ENCODE data around the gene PTPRA. TPM values are rescaled to one million over a fixed set of nuclear protein-coding genes. Genes with fewer than 3 reads are reported as not detected.
A peak's percentile ranks its signal among the peaks of the same experiment; 100 is the strongest.

The PTPRA gene
- total and polyA plus RNA-seq, 2 of the 13 experiments (the other 11 are each of a cell fraction or from before 2014, with no cell fraction given), result 47.2 to 127 TPM

GRCh38 chr20:3080939-3081388 is 207.7 kb downstream of the PTPRA start (continued):
- no peak for TF ChIP-seq MIXL1 (CRISPR knock-in tag; IDR thresholded peaks at IDR 0.05)
- no peak for TF ChIP-seq NFE2 (CRISPR knock-in tag; IDR thresholded peaks at IDR 0.05)
- TF ChIP-seq MYC (CRISPR knock-in tag; IDR thresholded peaks at IDR 0.05; ENCODE audit: borderline replicate concordance), result 0 out of 2 replicates have a peak, but pooled peaks have one; percentile 13
- TF ChIP-seq MTF1 (CRISPR knock-in tag; IDR thresholded peaks at IDR 0.05), result no peak
- TF ChIP-seq ATF5 (CRISPR knock-in tag; IDR thresholded peaks at IDR 0.05; ENCODE audit: low read depth), result no peak
- no peak for TF ChIP-seq ZNF512 (CRISPR knock-in tag; IDR thresholded peaks at IDR 0.05)
- no peak for TF ChIP-seq IKZF5 (CRISPR knock-in tag; IDR thresholded peaks at IDR 0.05)
- no peak for TF ChIP-seq MLXIP (CRISPR knock-in tag; IDR thresholded peaks at IDR 0.05; ENCODE audit: borderline replicate concordance)
- no peak for TF ChIP-seq ZNF18 (CRISPR knock-in tag; IDR thresholded peaks at IDR 0.05; ENCODE audit: insufficient replicate concordance)
- no peak for TF ChIP-seq PRMT3 (CRISPR knock-in tag; IDR thresholded peaks at IDR 0.05; ENCODE audit: borderline replicate concordance, low read depth)
- TF ChIP-seq NKX3-1 (CRISPR knock-in tag; IDR thresholded peaks at IDR 0.05), result no peak
- TF ChIP-seq EHMT2 (IDR thresholded peaks at IDR 0.05; ENCODE audit: borderline replicate concordance, low read depth, low read length), result no peak
- no peak for TF ChIP-seq PHF21A (CRISPR knock-in tag; IDR thresholded peaks at IDR 0.05)
- no peak for TF ChIP-seq TBP (CRISPR knock-in tag; IDR thresholded peaks at IDR 0.05)
- TF ChIP-seq NR0B2 (CRISPR knock-in tag; IDR thresholded peaks at IDR 0.05), result no peak
- 0 out of 2 replicates have a peak, but pooled peaks have one; percentile 52 for TF ChIP-seq MXD1 (CRISPR knock-in tag; IDR thresholded peaks at IDR 0.05)
- peak; percentile 55; the same call in 1 of the 2 replicates for TF ChIP-seq BCL6 (CRISPR knock-in tag; IDR thresholded peaks at IDR 0.05)
- TF ChIP-seq REPIN1 (CRISPR knock-in tag; IDR thresholded peaks at IDR 0.05; ENCODE audit: borderline replicate concordance, low read depth), result 0 out of 2 replicates have a peak, but pooled peaks have one; percentile 28
- no peak for TF ChIP-seq NFE2L2 (IDR thresholded peaks at IDR 0.05; ENCODE audit: low read length)
- peak; percentile 88 for TF ChIP-seq BHLHE40 (IDR thresholded peaks at IDR 0.05; ENCODE audit: low read length)
